GM18505 (cell line): ENCODE measurements around the gene HAGH.

Experiments
- ATAC-seq: cut with Tn5 transposase; IDR thresholded peaks from one replicate; pipeline ENCODE4 v1.9.1; 2021; ENCODE audit not compliant: unreplicated experiment
- POLR2A ChIP-seq: IDR thresholded peaks from 4 replicates; pipeline ENCODE4 v1.6.1; 2011; ENCODE audit warnings: borderline replicate concordance; ENCODE audit not compliant: insufficient read depth, insufficient read length; ENCODE audit errors: extremely low read depth

HAGH gene

GRCh38 chr16:1759511-1759910, 67.1 kb downstream of the HAGH start:
- ATAC-seq = no peak

GRCh38 chr16:1758923-1759322, 67.7 kb downstream of the HAGH start:
- TF ChIP-seq POLR2A = no peak
- ATAC-seq = no peak

More at GRCh38 chr16:1759511-1759910, 67.1 kb downstream of the HAGH start:
- no peak for TF ChIP-seq POLR2A

- no peak for TF ChIP-seq POLR2A
- no peak for ATAC-seq
Observed at GRCh38 chr16:1757714-1758461, 68.7 kb downstream of the HAGH start.
